Activated CD8-positive, alpha-beta memory T cell treated with anti-CD3 and anti-CD28 coated beads for 4 hours (primary cell): ENCODE results near the gene CATSPERE.
"Not testable (repeated sequence)": the region's sequence is repeated elsewhere in the genome, so short reads cannot be mapped to it uniquely, and the experiment has no call there.

ENCODE experiments used
- DNase-seq, 2 donors: peaks; one replicate each; pipeline ENCODE4 v3.0.0-alpha.2; 2020; ENCODE audit warnings: low read depth in 2 of 2

Gene CATSPERE

DNA sequence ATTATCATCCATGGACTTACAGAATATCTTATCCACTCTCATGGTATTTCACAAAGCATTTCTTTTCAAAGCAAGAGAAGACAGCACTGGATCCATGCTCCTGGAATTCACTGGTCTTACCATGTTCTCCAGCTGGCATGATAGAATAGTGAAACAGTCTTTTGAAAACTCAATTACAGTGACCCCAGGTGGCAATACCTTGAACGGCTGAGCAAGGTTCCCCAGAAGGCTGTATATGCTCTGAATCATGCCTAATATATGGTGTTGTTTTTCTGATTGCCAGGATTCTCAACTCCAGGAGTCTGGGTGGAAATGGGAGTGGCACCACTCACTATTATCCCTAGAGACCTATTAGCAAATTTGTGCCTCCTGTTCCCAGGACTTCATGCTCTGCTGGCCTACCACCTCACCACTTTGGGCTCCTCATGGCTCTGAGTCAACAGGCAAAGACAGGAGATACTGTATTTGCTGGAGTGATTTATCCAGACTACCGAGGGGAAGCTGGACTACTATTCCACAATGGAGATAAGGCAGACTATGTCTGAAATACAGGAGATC, 87.6 kb downstream of the CATSPERE start:
- DNase-seq: no peak

DNA sequence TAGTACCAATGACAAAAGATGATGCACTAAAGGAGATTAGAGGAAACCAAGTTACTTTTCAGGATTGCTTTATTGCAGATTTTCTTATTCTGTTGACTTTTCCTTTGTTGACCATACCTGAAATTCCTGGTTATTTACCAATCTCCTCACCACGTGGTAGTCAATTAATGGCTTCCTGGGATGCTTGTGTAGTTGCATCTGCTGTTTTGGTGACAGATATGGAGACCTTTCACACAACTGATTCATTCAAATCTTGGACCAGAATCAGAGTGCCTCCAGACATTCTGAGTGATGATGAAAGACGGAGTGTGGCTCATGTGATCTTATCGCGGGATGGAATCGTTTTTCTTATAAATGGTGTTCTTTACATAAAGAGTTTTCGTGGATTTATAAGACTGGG, 91.3 kb downstream of the CATSPERE start:
- no peak for DNase-seq

DNA sequence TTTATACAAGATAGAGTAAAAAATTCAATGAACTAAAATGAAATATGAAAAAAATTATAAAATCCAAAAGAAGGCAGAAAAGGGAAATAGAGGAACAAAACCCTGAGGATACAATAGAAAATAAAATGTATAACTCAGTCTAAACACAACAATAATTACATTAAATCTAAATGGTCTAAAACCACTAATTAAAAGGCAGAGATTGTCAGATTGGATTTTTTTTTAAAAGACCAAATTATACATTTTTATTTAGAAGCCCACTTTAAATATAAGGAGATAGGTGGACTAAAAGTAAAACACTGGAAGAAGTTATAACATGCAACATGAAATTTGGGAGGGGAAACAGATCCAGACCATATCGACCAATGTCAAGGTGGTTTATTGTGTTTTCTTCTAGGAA, 95.2 kb downstream of the CATSPERE start:
- DNase-seq: no peak

DNA sequence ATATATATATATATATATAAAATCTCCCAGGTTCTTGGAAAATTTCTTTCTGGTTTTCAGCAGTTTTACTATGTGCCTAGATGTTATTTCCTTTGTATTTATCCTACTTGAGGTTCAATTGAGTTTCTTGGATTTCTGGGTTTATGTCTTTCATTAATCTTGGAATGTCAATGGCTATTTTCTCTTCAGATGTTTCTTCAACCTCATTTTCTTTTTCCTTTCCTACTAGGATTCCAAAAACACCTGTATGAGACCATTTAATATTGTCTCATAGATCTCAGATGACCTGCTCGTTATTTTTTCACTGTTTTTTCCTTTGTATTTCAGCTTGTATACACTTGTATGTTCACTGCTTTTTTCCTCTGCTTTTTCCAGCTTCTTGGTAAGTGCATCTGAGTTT, 96.5 kb downstream of the CATSPERE start:
- no peak for DNase-seq

DNA sequence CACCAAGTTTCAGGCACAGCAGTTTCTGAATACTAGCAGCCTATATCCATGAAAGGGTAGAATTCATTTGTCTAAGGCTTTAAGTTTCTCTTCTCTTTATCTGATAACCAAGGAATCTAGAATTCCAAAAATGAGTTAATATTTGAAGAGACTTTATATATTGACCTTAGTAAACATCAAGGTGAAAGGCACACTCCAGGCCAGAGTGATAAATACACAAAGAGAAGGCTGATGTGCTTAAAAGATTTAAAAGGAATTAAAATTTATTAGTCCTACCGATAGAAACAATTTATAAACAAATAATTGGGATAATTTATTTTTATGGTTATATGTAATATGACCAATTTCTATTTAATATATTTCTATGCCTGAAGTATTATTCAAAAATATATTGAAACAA, 98.5 kb downstream of the CATSPERE start:
- no peak for DNase-seq

DNA sequence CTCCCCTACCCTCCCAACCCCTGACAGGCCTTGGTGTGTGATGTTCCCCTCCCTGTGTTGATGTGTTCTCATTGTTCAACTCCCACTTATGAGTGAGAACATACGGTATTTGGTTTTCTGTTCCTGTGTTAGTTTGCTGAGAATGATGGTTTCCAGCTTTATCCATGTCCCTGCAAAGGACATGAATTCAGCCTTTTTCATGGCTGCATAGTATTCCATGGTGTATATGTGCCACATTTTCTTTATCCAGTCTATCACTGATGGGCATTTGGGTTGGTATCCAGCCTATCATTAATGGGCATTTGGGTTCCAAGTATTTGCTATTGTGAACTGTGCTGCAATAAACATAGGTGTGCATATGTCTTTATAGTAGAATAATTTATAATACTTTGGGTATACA, 101.8 kb downstream of the CATSPERE start:
- DNase-seq: not testable (repeated sequence)

DNA sequence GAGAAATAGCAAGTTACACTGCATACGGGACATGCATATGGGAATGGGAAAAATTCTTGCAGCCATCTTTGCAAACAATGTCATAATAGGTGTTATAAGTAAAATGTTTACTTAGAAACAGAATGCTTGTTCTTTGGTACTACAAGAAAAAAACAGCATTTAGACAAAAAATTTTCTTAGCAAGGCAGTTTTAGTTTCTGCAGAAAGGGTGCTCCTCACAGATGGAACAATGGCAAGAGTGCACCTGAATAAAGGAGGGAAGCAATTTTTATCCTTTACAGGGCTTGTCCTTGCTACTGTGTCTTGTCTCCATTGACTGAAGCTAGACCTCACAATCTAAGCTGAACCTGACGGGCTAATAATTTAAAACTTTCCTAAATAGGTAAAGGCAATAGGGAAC, 112.7 kb downstream of the CATSPERE start:
- DNase-seq: no peak

DNA sequence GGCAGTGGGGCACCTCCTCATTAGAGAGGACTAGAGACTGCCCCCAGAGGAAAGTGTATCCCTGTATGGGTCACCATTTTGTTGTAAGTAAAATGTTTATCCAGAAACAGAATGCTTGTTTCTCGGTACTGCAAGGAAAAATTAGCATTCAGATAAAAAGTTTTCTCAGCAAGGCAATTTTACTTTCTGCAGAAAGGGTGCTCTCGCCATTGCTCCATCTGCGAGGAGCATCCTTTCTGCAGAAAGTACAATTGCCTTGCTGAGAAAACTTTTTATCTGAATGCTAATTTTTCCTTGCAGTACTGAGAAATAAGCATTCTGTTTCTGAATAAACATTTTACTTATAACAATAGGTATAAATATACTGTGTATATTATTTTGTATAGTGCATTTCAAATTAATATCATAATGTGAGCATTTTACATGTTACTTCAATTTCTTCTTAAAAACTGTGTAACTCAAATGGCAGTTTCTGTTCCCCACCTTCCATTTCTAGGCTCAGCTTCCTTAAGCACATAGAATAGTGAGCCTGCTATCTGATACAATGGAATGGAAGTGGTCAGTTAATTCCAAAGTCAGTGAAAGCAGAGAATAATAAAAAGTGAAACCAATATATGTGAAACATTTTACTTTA, 115.3 kb downstream of the CATSPERE start:
- no peak for DNase-seq

DNA sequence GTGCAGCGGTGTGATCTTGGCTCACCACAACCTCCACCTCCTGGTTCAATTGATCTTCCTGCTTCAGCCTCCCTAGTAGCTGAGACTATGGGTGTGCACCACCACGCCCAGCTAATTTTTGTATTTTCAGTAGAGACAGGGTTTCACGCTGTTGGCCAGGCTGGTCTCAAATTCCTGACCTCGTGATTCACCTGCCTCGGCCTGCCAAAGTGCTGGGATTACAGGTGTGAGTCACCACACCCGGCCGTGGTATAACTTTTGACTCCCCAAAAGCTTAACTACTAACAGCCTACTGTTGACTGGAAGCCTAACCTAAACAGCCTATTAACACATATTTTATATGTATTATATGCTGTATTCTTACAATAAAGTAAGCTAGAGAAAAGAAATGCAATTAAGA, 117.1 kb downstream of the CATSPERE start:
- not testable (repeated sequence) for DNase-seq

DNA sequence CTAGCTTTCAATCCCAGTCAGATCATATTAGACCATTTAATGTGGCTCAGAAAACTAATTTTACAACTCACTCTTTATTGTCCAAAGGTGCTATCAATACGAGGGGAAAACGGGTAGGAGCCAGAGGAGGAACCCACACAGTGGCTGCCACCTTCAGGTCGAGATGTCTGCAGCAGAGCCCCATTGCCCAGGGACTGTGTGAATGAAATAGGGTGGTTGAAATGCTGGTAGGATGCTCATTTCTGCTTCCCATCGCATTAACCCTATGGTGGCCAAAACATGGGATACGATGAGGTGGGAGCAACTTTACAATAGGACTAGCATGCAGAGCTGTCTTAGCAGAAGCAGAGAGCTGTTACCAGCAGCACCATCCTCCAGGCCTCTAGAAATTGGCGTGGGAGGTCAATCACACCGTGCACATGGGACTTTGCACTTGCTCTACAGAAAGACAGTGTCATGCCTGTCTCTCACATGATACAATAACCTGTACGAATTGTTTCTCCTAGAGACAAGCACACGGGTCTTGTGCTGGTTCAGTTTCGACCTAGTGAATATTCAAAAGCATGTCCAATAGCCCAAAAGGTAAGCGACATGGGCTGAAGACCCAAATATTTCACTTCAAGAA, 122.4 kb downstream of the CATSPERE start:
- no peak for DNase-seq

DNA sequence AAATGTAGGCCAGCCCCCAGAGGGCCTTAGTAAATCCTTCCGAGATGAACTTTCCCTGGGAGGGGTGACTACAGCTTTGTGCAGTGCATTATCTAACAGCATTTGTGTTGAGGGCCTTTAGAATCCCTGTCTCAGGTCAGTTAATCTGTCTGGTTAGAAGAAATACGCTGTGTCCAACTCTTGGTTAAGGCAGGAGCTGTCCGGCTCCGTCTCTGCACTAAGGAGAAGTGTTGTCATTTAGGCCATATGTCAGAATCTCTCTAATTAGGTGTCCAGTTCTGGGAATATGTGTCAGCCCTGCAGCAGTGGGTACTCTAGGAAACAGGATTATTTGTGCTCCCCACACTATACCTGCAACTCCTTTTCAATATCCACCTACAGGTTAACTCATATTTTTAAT, 124.8 kb downstream of the CATSPERE start:
- no peak for DNase-seq

DNA sequence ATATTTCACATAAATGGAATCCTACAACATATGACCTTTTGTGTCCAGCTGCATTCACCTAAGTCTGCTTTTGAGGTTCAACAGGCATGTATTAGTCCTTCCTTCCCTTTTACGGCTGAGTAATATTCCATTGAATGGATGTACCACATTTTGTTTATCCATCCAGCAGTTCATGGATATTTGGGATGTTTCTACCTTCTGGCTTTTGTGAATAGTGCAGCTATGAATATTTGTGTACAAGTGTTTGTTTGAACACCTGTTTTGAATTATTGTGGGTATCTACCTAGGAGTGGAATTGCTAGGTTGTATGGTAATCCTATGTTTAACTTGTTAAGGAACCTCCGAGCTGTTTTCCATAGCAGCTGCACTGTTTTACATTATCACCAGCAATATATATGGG, 129.6 kb downstream of the CATSPERE start:
- no peak for DNase-seq

DNA sequence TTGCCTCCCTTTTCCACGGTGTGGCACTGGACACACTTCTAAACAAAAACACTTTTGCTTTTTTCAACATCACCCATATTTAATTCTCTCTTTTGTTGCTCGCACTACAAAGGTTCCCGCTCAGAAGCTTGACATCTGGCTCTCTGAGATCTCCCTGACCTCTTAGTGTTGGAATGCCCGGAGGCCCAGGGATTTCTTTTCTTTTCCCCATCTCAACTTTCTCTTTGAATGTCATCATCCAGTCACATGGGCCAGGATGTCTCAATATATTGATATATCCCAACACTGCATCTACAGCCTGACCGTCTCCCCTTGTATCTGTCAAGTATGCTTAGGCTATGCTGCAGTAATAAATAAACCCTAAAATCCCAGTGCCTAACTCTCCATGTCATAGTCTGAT, 137.5 kb downstream of the CATSPERE start:
- DNase-seq: no peak

DNA sequence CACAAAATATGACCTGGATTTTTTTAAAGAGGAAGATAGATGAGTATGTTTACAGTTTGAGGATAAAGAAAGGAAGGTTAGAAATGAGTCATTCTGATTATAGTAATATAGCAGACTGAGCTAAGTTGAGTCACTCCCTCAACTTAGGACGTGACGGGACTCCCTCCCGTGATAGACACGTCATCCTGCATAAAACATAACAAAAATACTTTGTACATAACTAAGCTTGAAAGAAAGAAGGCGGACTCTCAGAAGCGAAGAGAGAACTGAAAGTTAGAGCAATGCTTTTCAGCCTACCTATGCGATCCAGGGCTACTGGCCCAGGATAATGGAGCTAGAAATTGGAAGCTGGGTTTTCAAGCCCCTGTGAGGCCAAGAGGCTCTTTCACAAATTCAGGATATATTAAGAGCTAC, 138.9 kb downstream of the CATSPERE start:
- peak in 1 of 2 donors; percentile 4 for DNase-seq

DNA sequence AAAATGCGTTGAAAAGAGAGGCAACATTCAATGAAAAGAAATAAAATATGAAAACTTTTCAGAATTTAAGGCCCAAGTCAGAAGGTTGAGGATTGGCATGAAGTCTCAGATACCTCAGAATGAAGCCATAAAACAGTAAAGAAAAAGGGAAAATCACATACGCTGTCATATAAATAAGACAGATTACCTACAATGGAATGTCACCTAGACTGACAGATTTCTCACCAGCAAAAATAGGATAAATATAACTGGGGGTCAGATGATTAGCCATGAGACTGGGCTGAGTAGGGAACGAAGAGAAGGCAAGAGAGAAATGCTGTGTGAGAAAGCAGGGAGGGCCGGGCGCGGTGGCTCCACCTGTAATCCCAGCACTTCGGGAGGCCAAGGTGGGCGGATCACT, 140.3 kb downstream of the CATSPERE start:
- no peak for DNase-seq

DNA sequence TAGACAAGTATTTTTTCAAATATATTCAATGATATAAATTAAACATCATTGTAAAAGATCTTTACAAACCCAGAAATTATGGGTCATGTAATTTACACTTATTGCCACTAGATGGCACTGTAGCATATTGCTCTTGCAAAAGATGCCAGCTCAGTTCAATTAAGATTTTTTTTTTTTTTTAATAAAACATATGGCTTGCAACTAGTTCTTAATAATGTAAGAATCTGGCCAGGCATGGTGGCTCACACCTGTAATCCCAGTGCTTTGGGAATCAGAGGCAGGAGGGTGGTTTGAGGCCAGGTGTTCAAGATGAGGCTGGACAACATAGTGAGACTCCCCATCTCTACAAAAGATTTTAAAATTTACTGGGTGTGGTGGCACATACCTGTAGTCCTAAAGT, 142.4 kb downstream of the CATSPERE start:
- DNase-seq: no peak

DNA sequence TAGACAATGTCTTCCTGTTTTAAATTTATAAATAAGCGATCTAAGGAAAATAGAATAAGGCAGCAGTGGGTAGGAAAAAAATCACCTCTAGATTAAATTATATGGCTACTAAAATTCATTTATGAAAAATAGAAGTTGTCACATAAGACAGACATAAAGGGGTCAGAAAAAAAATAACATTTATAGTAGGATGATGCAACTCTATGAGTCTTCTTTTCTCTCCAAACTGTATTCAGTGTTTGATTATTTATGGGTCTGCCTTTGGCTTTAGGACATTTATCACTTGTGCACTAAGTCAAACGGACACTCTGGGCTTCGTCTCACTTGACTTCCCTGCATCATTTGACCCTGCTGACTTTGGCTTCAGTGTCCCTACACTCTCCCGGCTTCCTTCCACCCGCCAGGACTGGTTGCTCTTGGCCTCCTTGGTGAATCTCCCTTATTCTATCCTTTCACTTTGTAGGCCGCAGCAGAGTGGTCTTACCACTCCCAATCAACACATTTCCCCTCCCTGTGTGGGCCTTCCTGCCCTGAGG, 144.8 kb downstream of the CATSPERE start:
- DNase-seq: no peak

DNA sequence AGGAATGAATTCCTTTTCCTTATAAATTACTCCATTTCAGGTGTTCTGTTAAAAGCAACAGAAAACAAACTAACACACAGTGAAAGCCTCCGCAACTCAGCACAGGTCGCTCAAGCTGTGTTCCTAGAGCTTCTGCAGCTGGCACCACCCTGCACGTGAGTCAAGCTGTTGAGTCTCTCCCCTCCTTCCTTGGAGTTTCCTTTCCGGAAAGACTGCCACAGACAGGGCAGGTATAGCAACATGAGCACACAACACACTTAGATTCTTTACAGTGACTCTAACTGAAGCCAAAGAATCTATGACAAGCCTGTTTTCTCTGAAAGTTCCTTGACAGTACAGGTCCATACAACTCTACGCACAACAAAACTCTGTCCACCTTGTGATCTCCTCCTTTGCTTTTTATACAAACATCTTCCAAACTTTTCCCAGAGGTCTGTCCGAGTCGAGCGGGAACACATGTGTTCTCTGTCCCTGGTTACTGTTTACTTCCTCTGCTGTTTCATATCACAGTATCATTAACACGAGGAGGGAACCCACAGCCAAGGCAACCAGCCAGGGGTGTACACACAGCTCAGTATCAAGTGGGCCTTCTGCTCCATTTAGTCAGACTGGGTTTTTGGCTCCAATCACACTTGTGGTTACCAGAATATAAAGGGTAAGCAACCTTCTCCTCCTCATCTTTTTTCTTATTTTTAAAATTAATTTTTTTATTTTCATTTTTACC, 153.2 kb downstream of the CATSPERE start:
- DNase-seq: no peak

DNA sequence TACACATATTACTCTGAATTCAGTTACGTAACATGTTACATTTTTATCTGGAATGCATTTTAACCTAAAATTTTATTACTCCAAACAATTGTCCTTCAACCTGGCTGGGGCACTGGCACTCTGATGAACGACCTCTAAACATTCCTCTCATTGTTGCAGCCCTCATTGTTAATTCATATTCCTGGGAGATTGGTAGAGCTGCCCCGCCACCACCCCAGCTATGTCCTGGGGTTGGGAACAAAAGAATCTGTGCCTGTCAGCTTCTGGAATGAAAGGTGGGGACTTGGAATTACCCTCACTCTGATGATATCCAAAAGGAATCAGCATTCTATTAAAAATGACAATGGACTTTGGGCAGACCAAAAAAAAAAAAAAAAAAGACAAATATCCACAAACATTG, 153.8 kb downstream of the CATSPERE start:
- DNase-seq: no peak

DNA sequence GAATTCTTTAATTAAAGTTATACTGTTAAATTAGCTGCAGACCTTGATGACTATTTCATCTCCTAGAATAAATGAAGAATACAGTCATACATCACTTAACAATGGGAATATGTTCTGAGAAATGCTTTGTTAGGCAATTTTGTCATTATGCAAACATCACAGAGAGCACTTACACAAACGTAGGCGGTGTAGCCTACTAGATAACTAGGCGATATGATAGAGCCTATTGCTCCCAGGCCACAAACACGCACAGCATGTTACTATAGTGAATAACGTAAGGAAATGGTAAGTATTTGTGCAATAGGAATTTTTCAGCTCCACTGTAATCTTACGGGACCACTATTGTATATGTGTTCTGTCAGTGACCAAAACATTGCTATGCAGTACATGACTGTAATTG, 154.2 kb downstream of the CATSPERE start:
- no peak for DNase-seq

DNA sequence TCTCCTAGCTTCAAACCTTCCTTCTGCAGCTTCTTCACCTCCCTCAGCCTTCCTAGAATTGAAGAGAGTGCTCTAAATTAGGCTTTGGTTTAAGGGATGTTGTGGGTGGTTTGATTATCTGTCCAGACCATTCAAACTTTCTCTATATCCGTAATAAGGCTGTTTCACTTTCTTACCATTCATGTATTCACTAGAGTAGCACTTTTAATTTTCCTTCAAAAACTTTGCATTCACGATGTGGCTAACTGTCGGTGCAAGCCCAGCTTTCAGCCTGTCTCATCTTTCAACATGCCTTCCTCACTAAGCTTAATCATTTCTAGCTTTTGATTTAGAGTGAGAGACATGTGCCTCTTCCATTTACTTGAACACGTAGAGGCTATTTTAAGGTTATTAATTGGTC, 165.6 kb downstream of the CATSPERE start:
- no peak for DNase-seq

DNA sequence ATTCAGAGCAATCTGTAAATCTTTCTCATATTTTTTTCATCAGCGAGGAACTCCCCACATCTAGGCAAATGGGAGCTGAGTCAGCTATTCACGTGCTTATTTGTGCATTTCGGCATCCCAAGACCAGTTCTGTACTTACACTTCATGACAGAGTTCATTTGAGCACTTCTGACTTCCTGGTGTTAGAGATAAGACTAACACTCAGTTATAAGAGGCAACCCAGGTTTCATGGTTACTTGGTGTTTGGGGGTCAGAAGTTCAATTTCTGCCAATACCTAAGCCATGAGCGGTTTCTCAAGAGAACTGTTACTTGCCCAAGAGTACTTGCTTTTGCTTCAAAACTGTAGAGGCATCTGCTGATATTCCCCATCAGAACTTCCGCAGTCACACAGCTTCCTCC, 167.7 kb downstream of the CATSPERE start:
- DNase-seq: no peak

DNA sequence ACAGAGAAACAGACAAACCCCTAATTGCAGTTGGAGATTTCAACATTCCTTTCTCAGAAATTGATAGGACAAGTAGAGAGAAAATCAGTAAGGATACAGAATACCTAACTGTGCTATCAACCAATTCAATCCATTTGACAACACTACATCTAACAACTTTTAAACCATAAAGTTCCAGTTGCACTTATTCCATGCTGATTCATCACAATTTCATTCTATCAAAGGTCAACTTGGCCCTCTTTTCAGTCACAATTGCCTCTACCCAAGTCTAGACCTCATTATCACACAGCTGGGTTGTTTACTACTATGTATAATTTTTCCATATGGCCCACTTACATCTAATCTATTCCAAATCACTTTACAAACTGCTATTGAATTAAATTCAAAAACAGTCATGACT, 172.1 kb downstream of the CATSPERE start:
- DNase-seq: no peak
